Ovary (tissue), 3 donors: ENCODE results near the gene BEND7.

Experiments
- CTCF ChIP-seq, 3 donors: fragments of 450-650 bp in 2 of 3; fragments of 200-600 bp in 1 of 3; IDR thresholded peaks; one replicate each; pipeline versions ENCODE4 v1.5.1 to v1.8.0; 2016 to 2022; ENCODE audit warnings: antibody characterized with exemption in 3 of 3, mild to moderate bottlenecking in 1 of 3
- EP300 ChIP-seq: sonication (generic); formaldehyde crosslinking; IDR thresholded peaks from one replicate; pipeline ENCODE4 v1.6.1; 2017; ENCODE audit warnings: antibody characterized with exemption
- POLR2A ChIP-seq: fragments of 450-650 bp; IDR thresholded peaks from one replicate; pipeline ENCODE4 v1.6.1; 2017; ENCODE audit warnings: antibody characterized with exemption, mild to moderate bottlenecking, moderate library complexity
- donor health status: DM: no; HTN: no; CAD: no.

- TF ChIP-seq CTCF (IDR thresholded peaks at IDR 0.05): no peak
- no peak for TF ChIP-seq POLR2A
- no peak for TF ChIP-seq EP300
Measured at GRCh38 chr10:13448216-13448615, 80.6 kb downstream of the BEND7 start.
